Epithelial cell of proximal tubule (primary cell): ENCODE measurements around the gene RGS7. TPM values are rescaled to one million over a fixed set of nuclear protein-coding genes. Genes with fewer than 3 reads are reported as not detected.
A peak's percentile ranks its signal among the peaks of the same experiment; 100 is the strongest.

Experiments used
- DNase-seq: peaks from one replicate; pipeline ENCODE4 v3.0.0-alpha.2; 2011; ENCODE audit warnings: low read depth
- H3K4me3 ChIP-seq: 2 replicates; pipeline ENCODE4 v1.5.1; 2011; ENCODE audit warnings: low read depth, mild to moderate bottlenecking, low read length
- CTCF ChIP-seq: conservative IDR thresholded peaks from 2 replicates; pipeline ENCODE4 v1.5.1; 2012; ENCODE audit warnings: low read depth, mild to moderate bottlenecking, low read length
- total RNA-seq: library from RNA; depleted of rRNA; stranded (reverse); fragments of >200 nt; gene quantifications from 2 replicates; pipeline ENCODE4 v1.2.3, GENCODE V29; 2015

The RGS7 gene
- total RNA-seq, 1 donor from 2014 or later = 0.06 TPM

GRCh38 chr1:240732390-240732789, 624.6 kb downstream of the RGS7 start:
- peak; percentile 70 for TF ChIP-seq CTCF
- no peak overlapping the region for H3K4me3 ChIP-seq
- DNase-seq = peak; percentile 25

Other genes starting within 250 kb of the RGS7 start
- gene FH, start 162.6 kb upstream of the RGS7 start, total RNA-seq = 75.1 and 134 TPM in 2 replicates
- gene KMO, start 175.2 kb upstream of the RGS7 start, total RNA-seq = 1.0 TPM in 1 of 2 replicates, not detected in the other